ENCODE data around the gene GPR146.

GPR146 gene

GRCh38 chr7:1011297-1012003, 32.9 kb upstream of the GPR146 start:
- DNase-seq (ENCODE audit: low read depth, low spot score) = no peak

GRCh38 chr7:1012004-1012715, 32.2 kb upstream of the GPR146 start:
- DNase-seq (ENCODE audit: low read depth, low spot score) = no peak

- no peak for DNase-seq (ENCODE audit: low read depth, low spot score)
These were observed 31.6 kb upstream of the GPR146 start for GRCh38 chr7:1012716-1013095.

GRCh38 chr7:1013581-1013980, 30.8 kb upstream of the GPR146 start:
- DNase-seq (ENCODE audit: low read depth, low spot score) = no peak

GRCh38 chr7:1014681-1015080, 29.7 kb upstream of the GPR146 start:
- no peak for DNase-seq (ENCODE audit: low read depth, low spot score)

GRCh38 chr7:1015196-1016121, 28.9 kb upstream of the GPR146 start:
- no peak for DNase-seq (ENCODE audit: low read depth, low spot score)

- no peak for DNase-seq (ENCODE audit: low read depth, low spot score)
These were observed 27.5 kb upstream of the GPR146 start for GRCh38 chr7:1016577-1017531.

- no peak for DNase-seq (ENCODE audit: low read depth, low spot score)
These were observed 26.6 kb upstream of the GPR146 start for GRCh38 chr7:1017586-1018333.

- DNase-seq (ENCODE audit: low read depth, low spot score) = no peak
These were observed 26.0 kb upstream of the GPR146 start for GRCh38 chr7:1018334-1018695.

GRCh38 chr7:1019255-1019785, 25.0 kb upstream of the GPR146 start:
- no peak for DNase-seq (ENCODE audit: low read depth, low spot score)

- no peak for DNase-seq (ENCODE audit: low read depth, low spot score)
These were observed 24.3 kb upstream of the GPR146 start for GRCh38 chr7:1019789-1020610.

- DNase-seq (ENCODE audit: low read depth, low spot score) = no peak
These were observed 23.5 kb upstream of the GPR146 start for GRCh38 chr7:1020849-1021251.

GRCh38 chr7:1021366-1021765, 23.0 kb upstream of the GPR146 start:
- DNase-seq (ENCODE audit: low read depth, low spot score) = no peak

GRCh38 chr7:1021931-1022330, 22.4 kb upstream of the GPR146 start:
- no peak for DNase-seq (ENCODE audit: low read depth, low spot score)

- DNase-seq (ENCODE audit: low read depth, low spot score) = no peak
These were observed 22.0 kb upstream of the GPR146 start for GRCh38 chr7:1022356-1022755.

- no peak for DNase-seq (ENCODE audit: low read depth, low spot score)
These were observed 21.4 kb upstream of the GPR146 start for GRCh38 chr7:1022801-1023465.

GRCh38 chr7:1024331-1024841, 20.0 kb upstream of the GPR146 start:
- DNase-seq (ENCODE audit: low read depth, low spot score) = no peak

- no peak for DNase-seq (ENCODE audit: low read depth, low spot score)
These were observed 19.2 kb upstream of the GPR146 start for GRCh38 chr7:1024876-1025742.

All from smooth muscle cell of the brain vasculature (primary cell).